Measurements from ENCODE around the gene ZNF225.

DNA sequence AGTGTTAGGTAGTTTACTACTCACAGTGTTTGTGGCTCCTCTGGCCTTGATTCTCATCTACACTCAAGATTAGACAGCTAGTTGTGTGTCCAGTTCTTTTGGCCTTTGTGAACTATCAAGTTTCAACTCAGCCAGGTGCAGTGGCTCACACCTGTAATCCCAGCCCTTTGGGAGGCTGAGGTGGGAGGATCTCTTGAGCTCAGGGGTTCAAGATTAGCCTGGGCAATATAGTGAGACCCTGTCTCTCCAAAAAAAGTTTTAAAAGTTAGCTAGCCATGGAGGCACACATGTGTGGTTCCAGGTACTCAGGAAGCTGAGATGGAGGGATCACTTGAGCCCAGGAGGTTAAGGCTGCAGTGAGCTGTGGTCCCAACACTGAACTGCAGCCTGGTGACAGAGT, 67.8 kb downstream of the ZNF225 start:
- TF ChIP-seq BHLHE40 (IDR thresholded peaks at IDR 0.05; ENCODE audit: borderline replicate concordance) (no peak), FOXA1 (IDR thresholded peaks at IDR 0.05) (no peak)
